Islet of Langerhans (tissue), 1 donor: ENCODE data around the gene SLC27A2.
A peak's percentile ranks its signal among the peaks of the same experiment; 100 is the strongest.
"Not testable (repeated sequence)": the region's sequence is repeated elsewhere in the genome, so short reads cannot be mapped to it uniquely, and the experiment has no call there.

ENCODE experiments used
- FAIRE-seq: peaks from one replicate; lab custom pipeline; 2011; peaks lifted over from hg19 to GRCh38; lab: Jason Lieb, UNC

The SLC27A2 gene

DNA sequence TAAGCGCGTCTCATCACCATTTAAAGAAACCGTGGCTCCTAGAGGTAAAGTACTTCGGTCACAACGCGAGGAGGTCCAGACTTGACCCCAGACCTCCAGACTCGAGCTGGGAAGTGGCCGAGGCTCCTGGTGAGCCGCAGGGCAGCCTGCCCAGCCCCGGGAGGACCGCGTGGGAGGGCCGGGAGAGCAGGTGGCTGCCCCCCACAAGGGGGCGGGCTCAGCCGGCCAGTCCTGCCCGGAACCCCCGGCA lies at the start of gene SLC27A2:
Gene SLC27A2, plus strand, starts transcription at position 228 of the 250 bp plus-strand sequence. CDS start 232 bp downstream, outside the sequence.
- no peak for FAIRE-seq

DNA sequence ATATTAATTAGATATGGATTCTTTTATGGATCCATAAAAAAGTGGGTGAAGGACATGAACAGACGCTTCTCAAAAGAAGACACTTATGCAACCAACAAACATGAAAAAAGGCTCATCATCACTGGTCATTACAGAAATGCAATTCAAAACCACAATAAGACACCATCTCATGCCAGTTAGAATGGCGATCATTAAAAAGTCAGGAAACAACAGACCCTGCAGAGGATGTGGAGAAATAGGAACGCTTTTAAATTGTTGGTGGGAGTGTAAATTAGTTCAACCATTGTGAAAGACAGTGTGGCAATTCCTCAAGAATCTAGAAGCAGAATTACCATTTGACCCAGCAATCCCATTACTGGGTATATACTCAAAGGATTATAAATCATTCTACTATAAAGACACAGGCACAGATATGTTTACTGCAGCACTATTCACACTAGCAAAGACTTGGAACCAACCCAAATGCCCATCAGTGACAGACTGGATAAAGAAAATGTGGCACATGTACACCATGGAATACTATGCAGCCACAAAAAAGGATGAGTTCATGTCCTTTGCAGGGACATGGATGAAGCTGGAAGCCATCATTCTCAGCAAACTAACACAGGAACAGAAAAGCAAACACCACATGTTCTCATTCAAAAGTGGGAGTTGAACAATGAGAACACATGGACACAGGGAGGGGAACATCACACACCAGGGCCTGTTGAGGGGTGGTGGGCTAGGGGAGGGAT lies 49.6 kb upstream of the SLC27A2 start:
- not testable (repeated sequence) for FAIRE-seq

DNA sequence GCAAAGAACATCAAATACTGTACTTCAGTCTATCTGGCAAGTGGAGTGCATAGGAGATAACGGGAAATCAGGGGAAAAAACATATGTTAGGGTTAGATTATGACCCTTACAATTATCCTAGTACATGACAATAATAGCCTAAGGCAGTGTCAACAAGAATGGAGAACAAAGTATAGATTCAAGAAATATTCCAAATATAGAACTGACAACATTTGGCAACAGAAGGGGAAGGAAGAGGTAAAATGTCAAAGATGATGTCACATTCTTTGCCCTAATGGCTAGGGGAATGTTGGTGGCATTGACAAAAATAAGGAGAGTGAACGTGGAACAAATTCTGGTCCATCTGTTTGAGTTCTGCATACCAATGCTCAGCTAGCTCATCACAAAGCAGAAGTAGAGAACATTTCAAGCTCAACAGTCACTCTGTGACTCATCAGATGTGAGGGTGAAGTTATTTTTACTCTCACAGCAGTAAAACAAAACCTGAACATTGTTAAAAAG lies 47.4 kb upstream of the SLC27A2 start:
- no peak for FAIRE-seq

DNA sequence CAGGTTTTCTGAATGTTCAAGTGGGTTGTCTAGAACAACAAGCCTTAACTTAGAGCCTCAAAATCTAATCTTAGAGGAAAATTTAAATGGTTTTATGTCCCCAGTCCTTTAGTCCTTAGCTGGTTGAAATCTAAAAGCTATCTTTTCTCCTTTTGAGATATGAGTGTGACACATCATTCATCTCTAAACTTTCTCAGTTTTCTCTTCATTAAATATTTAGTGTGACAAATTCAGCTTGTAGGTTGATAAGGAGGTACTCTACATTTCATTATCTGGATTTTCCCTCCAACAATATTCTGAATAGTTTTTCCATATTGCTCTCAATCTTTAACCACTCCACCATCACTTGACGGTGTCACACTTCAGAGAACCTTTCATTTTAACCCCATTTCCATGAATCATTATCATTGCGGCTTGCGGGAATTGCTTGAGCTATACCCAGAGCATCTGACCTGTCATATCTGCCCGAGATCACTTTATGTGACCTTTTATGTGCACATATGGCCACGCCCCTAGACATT lies 46.9 kb upstream of the SLC27A2 start:
- FAIRE-seq: no peak

DNA sequence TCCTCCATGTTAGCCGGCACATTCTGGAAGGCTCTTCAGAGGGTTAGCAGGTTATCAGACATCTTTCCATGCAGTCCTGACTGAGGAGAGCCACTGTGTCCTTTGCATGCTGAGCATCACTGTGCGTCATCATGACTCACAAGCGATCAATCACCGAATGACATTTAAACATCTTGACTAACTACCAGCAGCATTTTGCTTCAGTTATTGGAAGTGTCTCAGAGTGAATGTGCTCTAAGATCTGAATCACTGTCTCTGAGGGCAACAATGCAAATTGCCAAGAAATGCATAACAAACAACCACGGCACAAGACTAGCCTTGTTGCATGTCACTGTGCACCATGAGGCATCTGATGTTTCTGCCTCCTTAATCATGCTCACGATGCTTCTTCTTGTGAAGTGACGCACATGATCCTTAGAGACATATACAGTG lies 44.6 kb upstream of the SLC27A2 start:
- no peak for FAIRE-seq

DNA sequence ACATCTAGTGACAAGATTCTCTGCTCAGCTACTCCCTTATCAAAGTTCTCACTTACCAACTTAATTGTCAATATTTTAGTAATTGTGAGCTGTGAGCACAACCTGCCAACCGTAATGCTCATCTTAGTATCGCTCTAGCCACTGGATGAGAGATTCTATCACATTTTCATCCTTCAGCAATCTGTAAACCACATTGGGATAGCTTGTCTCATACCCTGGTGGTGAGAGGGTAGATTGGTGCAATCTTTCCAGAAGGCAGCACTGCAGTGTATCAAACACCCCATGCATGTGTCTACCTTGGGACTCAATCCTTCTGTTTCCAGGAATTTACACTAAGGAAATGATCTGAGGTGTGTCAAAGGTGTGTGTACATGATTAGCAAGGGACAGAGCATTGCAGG lies 44.1 kb upstream of the SLC27A2 start:
- FAIRE-seq: no peak

DNA sequence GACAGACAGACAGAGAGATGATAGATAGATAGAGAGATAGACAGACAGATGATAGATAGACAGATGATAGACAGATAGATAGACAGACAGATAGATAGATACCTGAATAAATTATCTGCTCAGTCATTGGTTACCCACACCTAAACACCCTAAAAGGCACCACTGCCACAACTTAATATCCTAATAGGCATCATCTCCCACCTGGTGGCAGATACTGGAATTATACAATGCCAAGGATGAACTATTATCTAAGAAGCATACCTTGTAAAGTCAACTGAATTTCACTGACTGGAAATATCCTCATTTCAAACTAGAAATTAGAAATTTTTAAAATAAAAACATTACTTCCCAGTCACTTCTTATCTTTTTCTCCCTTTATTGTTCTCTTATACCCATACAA lies 43.6 kb upstream of the SLC27A2 start:
- FAIRE-seq: no peak

DNA sequence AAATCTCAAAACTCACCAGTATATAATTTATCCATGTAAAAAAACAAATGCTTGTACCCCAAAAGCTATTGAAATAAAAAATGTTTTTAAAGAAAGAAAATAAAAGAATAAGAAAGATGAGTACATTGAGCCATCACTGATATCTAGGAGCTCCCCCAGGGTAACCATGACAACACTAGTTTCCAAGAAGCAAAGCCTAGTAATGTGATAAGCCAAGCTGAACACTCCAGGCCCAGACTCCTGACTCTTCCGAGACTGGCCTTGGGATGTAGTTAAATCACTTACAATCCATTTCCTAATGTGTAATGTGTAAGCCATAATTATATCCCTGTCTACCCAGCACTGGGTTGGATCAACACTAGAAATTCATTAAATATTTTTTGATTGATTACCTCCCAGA lies 41.9 kb upstream of the SLC27A2 start:
- peak; percentile 24 for FAIRE-seq

DNA sequence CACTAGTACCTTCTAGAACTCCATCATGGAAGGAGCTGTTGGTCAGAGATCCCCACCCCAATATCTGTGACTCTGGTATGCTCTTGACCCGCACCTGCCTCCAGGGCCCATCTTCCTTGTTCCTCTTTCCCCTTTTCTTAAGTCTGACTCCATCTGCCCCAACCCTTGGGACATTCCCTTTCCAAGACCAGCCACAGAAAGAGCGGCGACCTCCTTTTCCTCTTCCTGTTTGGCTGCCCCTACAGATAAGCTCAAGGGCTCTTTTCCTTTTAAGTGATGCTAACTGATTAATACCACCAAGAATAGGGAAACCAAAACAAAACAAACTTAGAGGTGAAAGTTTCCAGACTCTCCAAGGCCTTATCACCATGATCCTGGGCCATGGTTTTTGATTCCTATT lies 41.0 kb upstream of the SLC27A2 start:
- FAIRE-seq: no peak

DNA sequence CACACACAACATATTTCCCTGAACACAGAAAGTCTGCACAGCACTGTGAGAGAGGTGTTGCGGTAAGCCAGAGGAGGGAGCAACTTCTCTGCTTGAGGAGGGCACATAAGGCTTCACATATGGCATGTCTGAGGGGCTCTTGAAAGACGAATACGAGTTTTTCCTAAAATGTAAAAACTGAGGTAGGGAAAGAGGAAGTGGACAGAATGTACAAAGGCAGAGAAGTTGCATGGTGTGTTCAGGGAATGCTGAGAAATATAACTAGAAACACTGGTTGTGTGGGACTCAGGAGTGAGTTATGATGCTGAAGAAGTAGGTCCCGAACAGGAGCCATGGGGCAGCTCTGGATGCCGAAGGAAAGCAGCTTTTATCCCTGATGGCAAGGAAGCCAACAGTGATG lies 40.1 kb upstream of the SLC27A2 start:
- FAIRE-seq: no peak

DNA sequence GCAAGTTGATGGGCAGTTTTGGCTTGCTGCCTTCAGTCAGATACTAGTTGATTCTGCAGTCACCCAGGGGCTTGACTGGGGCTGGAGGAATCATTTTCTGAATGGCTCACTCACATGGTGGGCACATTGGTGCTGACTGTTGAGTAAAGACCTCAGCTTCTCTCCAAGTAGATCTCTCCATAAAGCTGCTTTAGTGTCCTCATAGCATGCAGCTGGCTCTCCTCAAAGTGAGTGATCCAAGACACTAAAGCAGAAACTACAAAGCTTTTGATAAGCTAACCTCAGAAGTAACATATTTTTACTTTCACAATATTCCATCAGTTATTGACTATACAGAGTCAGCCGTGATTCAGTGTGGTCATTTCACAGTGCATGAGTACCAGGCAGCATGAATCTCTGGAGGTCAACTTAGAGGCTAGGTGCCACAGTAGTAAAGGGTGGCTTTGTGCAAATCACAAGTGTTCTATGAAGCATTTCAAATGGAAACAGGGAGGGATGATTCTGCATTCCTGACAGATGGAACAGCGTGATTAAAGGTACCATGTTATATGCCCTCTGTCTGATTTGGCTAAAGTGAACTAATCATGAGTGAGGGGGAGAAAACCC lies 38.6 kb upstream of the SLC27A2 start:
- FAIRE-seq: no peak

DNA sequence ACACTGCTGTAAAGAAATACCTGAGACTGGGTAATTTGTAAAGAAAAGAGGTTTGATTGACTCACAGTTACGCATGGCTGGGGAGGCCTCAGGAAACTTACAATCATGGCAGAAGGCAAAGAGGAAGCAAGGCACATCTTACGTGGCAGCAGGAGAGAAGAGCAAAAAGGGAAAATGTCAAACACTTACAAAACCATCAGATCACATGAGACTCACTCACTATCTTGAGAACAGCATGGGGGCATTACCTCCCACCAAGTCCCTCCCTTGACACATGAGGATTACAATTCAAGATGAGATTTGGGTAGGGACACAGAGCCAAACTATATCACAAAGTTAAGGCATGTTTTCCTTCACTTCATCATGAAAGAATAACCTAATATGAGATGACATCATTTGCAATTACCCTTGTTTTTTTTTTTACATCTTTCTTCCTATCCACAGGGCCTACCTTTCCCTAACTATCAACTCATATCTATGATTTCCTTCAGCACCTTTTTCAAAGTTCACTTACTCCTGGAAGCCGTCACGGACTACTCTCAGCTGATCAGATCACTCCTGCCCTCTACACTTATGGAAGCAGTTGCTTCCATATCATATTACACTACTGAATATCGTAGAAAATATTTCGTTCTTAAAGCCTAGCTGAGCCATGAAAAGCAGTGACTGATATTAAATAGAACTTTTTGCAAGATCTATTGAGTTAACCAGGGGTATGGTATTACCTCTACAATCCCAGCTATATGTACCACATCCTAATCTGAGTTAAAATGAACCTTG lies 37.5 kb upstream of the SLC27A2 start:
- FAIRE-seq: no peak

DNA sequence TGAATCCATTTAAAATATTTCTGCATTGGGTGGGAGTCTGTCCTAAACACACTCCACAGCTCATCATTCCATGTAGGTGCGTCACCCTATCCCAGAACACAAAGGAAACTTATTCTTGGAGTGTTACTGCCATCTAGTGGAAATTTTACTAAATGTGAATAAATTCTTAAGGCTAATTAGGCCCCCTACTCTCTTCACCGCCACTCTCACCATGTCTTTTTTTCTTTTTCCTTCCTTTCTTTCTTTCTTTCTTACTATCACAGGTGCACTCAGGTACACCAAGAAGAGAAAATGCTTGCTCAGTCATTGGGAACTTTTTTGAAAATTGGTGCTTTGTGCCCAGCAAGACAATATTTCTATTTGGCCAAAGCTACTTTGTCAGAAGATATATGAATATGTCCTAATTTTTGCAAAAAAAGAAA lies 36.5 kb upstream of the SLC27A2 start:
- FAIRE-seq: peak; percentile 96

DNA sequence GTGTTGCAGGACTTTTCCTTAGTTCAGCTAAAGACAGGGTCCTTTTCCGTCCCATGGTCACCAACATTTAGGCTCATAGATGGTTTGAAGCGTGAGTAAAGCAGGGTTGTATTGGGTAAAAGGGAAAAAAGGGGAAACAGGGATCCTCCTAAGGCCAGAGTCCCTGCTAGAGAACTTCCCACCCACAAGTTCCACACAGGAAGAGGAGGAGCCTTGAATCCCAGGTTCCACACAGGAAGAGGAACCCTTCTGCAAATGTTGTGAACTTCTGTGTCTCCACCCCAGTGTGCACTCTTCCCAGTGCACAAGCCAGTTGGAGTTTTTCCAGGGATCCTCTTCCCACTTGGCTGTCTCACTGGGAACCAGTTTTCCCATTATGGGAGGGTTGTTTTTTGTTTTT lies 35.4 kb upstream of the SLC27A2 start:
- no peak for FAIRE-seq

DNA sequence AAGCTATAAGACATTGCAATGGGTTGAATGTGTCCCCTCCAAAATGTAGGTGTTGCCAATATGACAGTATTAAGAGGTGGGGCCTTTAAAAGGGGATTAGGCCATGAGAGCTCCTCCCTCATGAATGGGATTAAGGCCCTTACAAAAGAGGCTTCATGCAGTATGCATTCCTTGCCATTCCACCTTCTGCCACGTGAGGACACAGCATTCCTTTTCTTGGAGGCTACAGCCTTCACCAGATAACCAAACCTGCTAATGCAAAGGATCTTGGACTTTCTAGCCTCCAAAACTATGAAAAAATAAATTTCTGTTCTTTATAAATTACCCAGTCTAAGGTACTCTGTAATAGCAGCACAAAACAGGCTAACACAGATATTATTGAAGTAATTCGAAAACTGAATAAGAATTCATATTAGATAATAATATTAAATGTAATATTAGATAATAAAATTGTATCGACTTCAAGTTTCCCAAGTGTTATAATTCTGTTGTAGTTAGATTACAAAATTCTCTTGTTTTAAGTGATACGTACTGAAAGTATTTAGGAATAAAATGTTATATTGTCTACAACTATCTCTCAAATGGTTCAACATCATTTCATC lies 33.5 kb upstream of the SLC27A2 start:
- no peak for FAIRE-seq

DNA sequence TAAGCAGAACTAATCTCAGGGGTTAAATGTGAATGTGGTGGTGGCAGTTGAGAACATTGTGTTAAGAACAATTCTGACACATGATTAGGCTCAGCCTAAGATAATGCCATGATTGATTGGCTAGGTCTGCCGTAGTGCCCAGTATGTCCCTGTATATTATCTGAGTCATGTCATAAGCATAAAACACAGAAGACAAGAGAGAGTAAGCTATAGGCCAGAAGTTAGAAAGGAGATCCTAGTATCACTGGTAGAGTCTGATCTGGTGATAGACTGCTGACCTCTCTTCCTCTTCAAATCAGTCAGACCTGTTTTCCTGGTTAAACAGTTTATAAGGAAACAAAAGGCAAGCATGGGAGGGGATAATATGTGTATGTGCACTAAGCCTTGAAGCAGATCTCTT lies 32.9 kb upstream of the SLC27A2 start:
- FAIRE-seq: no peak

DNA sequence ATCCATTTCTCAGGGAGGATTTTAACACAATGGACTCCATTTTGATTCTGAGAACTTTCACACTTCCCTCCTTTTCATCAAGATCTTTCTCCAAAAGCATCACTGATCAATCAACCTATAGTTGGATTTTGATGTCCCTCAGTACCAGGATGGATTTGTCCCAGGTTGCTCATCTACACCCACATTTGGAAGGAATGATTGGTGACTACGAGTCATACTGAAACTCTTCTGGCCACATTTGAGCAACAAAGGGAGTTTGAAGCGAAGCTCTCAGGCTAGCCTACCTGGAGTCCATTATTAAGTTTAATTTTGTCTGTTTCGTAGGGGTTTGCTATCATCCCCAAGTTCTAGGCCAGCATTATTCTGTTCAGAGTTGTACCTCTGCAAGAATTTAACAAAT lies 31.6 kb upstream of the SLC27A2 start:
- no peak for FAIRE-seq

DNA sequence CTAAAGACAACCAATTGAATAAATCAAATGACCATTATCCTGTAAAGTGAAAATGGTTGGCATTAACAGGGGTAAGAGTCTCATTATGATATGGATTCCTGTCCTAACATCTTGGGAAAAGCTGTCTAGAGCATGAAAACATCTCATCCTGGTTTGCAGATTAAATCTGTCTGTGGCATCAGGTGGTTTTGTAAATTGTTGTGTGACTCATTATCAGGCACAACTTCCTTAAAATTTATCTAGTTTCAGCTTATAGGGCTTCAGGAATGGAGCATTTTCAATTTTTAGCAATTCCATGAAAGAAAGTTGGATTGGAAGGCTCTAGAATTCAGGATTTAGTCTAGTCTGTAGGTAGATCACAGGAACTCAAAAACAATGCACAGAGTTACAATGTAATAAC lies 31.1 kb upstream of the SLC27A2 start:
- no peak for FAIRE-seq

DNA sequence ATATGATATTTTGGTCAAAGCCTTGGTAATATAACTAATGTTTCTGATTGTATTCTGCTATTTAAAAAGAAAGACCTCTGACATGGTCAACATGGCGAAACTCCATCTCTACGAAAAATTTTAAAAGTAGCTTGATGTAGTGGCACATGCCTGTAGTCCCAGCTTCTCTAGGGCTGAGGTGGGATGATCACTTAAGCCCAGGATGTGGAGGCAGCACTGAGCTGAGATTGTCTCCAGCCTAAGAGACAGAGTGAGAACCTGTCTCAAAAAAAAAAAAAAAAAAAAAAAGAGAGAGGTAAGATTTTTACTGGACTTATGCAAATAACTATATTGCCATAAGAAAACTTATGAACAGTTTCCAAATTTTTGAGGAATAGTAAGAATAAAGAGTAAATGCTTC lies 30.5 kb upstream of the SLC27A2 start:
- FAIRE-seq: no peak

DNA sequence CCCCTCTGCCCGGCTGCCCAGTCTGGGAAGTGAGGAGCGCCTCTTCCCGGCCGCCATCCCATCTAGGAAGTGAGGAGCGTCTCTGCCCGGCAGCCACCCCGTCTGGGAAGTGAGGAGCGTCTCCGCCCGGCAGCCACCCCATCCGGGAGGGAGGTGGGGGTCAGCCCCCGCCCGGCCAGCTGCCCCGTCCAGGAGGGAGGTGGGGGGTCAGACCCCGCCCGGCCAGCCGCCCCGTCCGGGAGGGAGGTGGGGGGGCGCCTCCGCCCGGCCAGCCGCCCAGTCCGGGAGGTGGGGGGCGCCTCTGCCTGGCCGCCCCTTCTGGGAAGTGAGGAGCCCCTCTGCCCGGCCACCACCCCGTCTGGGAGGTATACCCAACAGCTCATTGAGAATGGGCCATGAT lies 23.8 kb upstream of the SLC27A2 start:
- FAIRE-seq: not testable (repeated sequence)

DNA sequence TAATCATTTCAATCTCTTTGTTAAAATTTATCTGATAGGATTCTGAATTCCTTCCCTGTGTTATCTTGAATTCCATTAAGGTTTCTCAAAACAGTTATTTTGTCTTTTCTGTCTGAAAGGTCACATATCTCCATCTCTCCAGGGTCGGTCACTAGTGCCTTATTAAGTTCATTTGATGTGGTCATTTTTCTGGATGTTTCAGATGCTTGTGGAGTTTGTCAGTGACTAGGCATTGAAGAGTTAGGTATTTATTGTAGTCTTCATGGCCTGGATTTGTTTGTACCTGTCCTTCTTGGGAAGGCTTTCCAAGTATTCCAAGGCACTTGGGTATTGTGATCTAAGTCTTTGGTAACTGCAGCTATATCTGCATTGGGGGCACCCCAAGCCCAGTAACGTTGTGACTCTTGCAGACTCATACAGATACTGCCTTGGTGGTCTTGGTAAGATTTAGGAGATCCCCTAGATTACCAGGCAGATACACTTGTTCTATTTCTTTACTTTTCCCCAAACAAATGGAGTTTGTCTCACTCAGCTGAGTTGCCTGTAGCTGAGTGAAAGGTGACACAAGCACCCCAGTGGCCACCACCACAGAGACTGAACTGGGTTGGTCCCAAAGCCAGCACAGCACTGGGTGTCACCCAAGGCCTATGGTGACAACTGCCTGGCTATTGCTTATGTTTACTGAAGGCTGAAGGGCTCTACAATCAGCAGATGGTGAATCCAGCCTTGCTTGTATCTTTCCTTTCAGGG lies 18.9 kb upstream of the SLC27A2 start:
- FAIRE-seq: no peak
